H9 (cell line): ENCODE results near the gene MTARC2. TPM values are rescaled to one million over a fixed set of nuclear protein-coding genes. Genes with fewer than 3 reads are reported as not detected.

Source experiments
- DNase-seq: peaks from one replicate; pipeline ENCODE4 v3.0.0-alpha.2; 2017
- H2AFZ ChIP-seq: one replicate; pipeline ENCODE4 v1.6.1; 2013; ENCODE audit warnings: mild to moderate bottlenecking, low read length, control low read depth, moderate library complexity
- H2AK5ac ChIP-seq: 2 replicates; pipeline ENCODE4 v1.6.1; 2013; ENCODE audit warnings: low read length, control low read depth, mixed read lengths; ENCODE audit not compliant: insufficient read length
- H2BK120ac ChIP-seq: one replicate; pipeline ENCODE4 v1.6.1; 2013; ENCODE audit warnings: low read depth, mild to moderate bottlenecking, low read length, control low read depth, inconsistent platforms; ENCODE audit not compliant: poor library complexity, severe bottlenecking
- H2BK12ac ChIP-seq: 2 replicates; pipeline ENCODE4 v1.6.1; 2013; ENCODE audit warnings: low read length, control low read depth, mixed read lengths, low read depth; ENCODE audit not compliant: insufficient read length
- H2BK15ac ChIP-seq: 2 replicates; pipeline ENCODE4 v1.6.1; 2013; ENCODE audit warnings: low read depth, low read length, control low read depth
- H2BK20ac ChIP-seq: one replicate; pipeline ENCODE4 v1.6.1; 2013; ENCODE audit warnings: low read depth, mild to moderate bottlenecking, low read length, control low read depth, inconsistent platforms; ENCODE audit not compliant: poor library complexity, severe bottlenecking
- H2BK5ac ChIP-seq: 2 replicates; pipeline ENCODE4 v1.6.1; 2013; ENCODE audit warnings: low read length, control low read depth, mixed read lengths; ENCODE audit not compliant: insufficient read length
- H3K14ac ChIP-seq: 2 replicates; pipeline ENCODE4 v1.6.1; 2013; ENCODE audit warnings: low read length, control low read depth; ENCODE audit not compliant: insufficient read depth
- H3K18ac ChIP-seq: 2 replicates; pipeline ENCODE4 v1.6.1; 2013; ENCODE audit warnings: low read depth, mild to moderate bottlenecking, mixed read lengths, low read length, control low read depth; ENCODE audit not compliant: insufficient read length
- H3K23ac ChIP-seq: 2 replicates; pipeline ENCODE4 v1.6.1; 2013; ENCODE audit warnings: low read length, control low read depth, mixed read lengths, low read depth; ENCODE audit not compliant: insufficient read length
- H3K23me2 ChIP-seq: 2 replicates; pipeline ENCODE4 v1.6.1; 2013; ENCODE audit warnings: low read depth, mild to moderate bottlenecking, mixed read lengths, low read length, control low read depth; ENCODE audit not compliant: insufficient read length, poor library complexity, severe bottlenecking
- H3K27ac ChIP-seq: 2 replicates; pipeline ENCODE4 v1.5.1; 2013; ENCODE audit warnings: low read length, control low read depth, mixed read lengths, low read depth; ENCODE audit not compliant: insufficient read length
- H3K27me3 ChIP-seq: 2 replicates; pipeline ENCODE4 v1.6.1; 2013; ENCODE audit warnings: low read length, control low read depth, inconsistent platforms; ENCODE audit not compliant: insufficient read depth
- H3K4ac ChIP-seq: 2 replicates; pipeline ENCODE4 v1.6.1; 2013; ENCODE audit warnings: low read depth, mild to moderate bottlenecking, control low read depth, inconsistent platforms, low read length, moderate library complexity
- H3K4me1 ChIP-seq: 2 replicates; pipeline ENCODE4 v1.6.1; 2013; ENCODE audit warnings: low read length, control low read depth, inconsistent platforms; ENCODE audit not compliant: insufficient read depth
- H3K4me2 ChIP-seq: 2 replicates; pipeline ENCODE4 v1.6.1; 2013; ENCODE audit warnings: low read length, control low read depth, mixed read lengths; ENCODE audit not compliant: insufficient read length, insufficient read depth
- H3K56ac ChIP-seq: 2 replicates; pipeline ENCODE4 v1.6.1; 2013; ENCODE audit warnings: low read depth, mild to moderate bottlenecking, mixed read lengths, low read length, control low read depth; ENCODE audit not compliant: insufficient read length
- H3K79me1 ChIP-seq: 2 replicates; pipeline ENCODE4 v1.6.1; 2013; ENCODE audit warnings: low read depth, mild to moderate bottlenecking, moderate library complexity, low read length, control low read depth, inconsistent platforms; ENCODE audit not compliant: insufficient read depth, poor library complexity, severe bottlenecking
- H3K79me2 ChIP-seq: 2 replicates; pipeline ENCODE4 v1.6.1; 2013; ENCODE audit warnings: low read length, control low read depth, inconsistent platforms; ENCODE audit not compliant: insufficient read depth
- H3K9ac ChIP-seq: 2 replicates; pipeline ENCODE4 v1.6.1; 2013; ENCODE audit warnings: low read length, control low read depth, mixed read lengths; ENCODE audit not compliant: insufficient read length; ENCODE audit errors: extremely low read depth
- H3K9me3 ChIP-seq: one replicate; pipeline ENCODE4 v1.6.1; 2013; ENCODE audit warnings: low read depth, low read length, inconsistent platforms; ENCODE audit not compliant: control insufficient read depth
- H3T11ph ChIP-seq: one replicate; pipeline ENCODE4 v1.6.1; 2013; ENCODE audit warnings: mild to moderate bottlenecking, low read length, control low read depth, inconsistent platforms
- H4K20me1 ChIP-seq: one replicate; pipeline ENCODE4 v1.6.1; 2013; ENCODE audit not compliant: control insufficient read depth, insufficient read length, insufficient read depth
- H4K5ac ChIP-seq: 2 replicates; pipeline ENCODE4 v1.6.1; 2013; ENCODE audit warnings: low read depth, mild to moderate bottlenecking, mixed read lengths, low read length, control low read depth; ENCODE audit not compliant: insufficient read length
- H4K8ac ChIP-seq: replicated peaks from 2 replicates; pipeline ENCODE4 v1.6.1; 2013; ENCODE audit warnings: low read length, control low read depth, mixed read lengths, low read depth; ENCODE audit not compliant: insufficient read length
- H4K91ac ChIP-seq: 2 replicates; pipeline ENCODE4 v1.6.1; 2013; ENCODE audit warnings: low read depth, mild to moderate bottlenecking, moderate library complexity, mixed read lengths, low read length, control low read depth; ENCODE audit not compliant: insufficient read length
- H3K27ac Mint-ChIP-seq, 3 experiments: 2 replicates in 2 of 3; 3 replicates in 1 of 3; pipeline ENCODE4 v1.8.0; 2020 to 2021; ENCODE audit warnings: mixed read lengths in 3 of 3, mild to moderate bottlenecking in 1 of 3, moderate library complexity in 1 of 3
- H3K27me3 Mint-ChIP-seq: 2 replicates; pipeline ENCODE4 v1.8.0; 2021; ENCODE audit warnings: low read depth, mild to moderate bottlenecking, moderate library complexity, mixed read lengths
- H3K36me3 Mint-ChIP-seq, 3 experiments: 2 replicates in 2 of 3; 3 replicates in 1 of 3; pipeline ENCODE4 v1.8.0; 2020 to 2021; ENCODE audit warnings: low read depth in 3 of 3, mixed read lengths in 3 of 3; ENCODE audit not compliant: insufficient read depth in 1 of 3
- H3K4me1 Mint-ChIP-seq, 2 experiments: 2 replicates each; pipeline ENCODE4 v1.8.0; 2020; ENCODE audit warnings: mixed read lengths in 2 of 2
- H3K4me3 Mint-ChIP-seq, 2 experiments: 2 replicates in 1 of 2; 3 replicates in 1 of 2; pipeline ENCODE4 v1.8.0; 2020 to 2021; ENCODE audit warnings: mild to moderate bottlenecking in 2 of 2, mixed read lengths in 2 of 2, moderate library complexity in 1 of 2
- H3K9me3 Mint-ChIP-seq, 2 experiments: 2 replicates in 1 of 2; 3 replicates in 1 of 2; pipeline ENCODE4 v1.8.0; 2020; ENCODE audit warnings: mild to moderate bottlenecking in 2 of 2, mixed read lengths in 2 of 2, moderate library complexity in 1 of 2
- WGBS: extraction: QIAGEN DNeasy Blood & Tissue Kit; methylation state at CpG from one replicate; pipeline ENCODE4 v1.1.7; 2013; ENCODE audit warnings: missing lambda C conversion rate, low lambda C conversion rate, mixed read lengths; ENCODE audit not compliant: insufficient read length; ENCODE audit errors: extremely low coverage; 5-methylcytosine and 5-hydroxymethylcytosine counted together
- total RNA-seq: library from RNA; stranded (reverse); gene quantifications from 2 replicates; pipeline ENCODE4 v1.2.1, GENCODE V29; 2021
- TF ChIP-seq, protein P1 (sequence below): fragments of 200-600 bp; sonication (generic); conservative IDR thresholded peaks from 3 replicates; pipeline ENCODE4 v1.8.0; 2021; ENCODE audit warnings: antibody characterized with exemption, mild to moderate bottlenecking

The MTARC2 gene
- total RNA-seq, 1 experiment from 2014 or later = 7.7 TPM

- H3K4me1 ChIP-seq = no peaks in the 10 kb centered on the region
- no peak overlapping the region for H3K4me2 ChIP-seq
- H3K4me1 Mint-ChIP-seq = peaks cover 17 to 18% of the 10 kb centered on the region in 2 experiments; a peak in 3 of 4 replicates
- H3K18ac ChIP-seq = no peak overlapping the region
- H4K91ac ChIP-seq = no peak overlapping the region
- no peak overlapping the region for H3T11ph ChIP-seq
- 0 out of 2 replicates have a peak, but pooled peaks cover 2% of the 10 kb centered on the region for H3K27me3 Mint-ChIP-seq
- no peak overlapping the region for H3K9ac ChIP-seq
- H3K9me3 Mint-ChIP-seq = no peaks in the 10 kb centered on the region
- H2BK5ac ChIP-seq = no peak overlapping the region
- H3K36me3 Mint-ChIP-seq = no peaks in the 10 kb centered on the region; a peak in 2 of 7 replicates
- no peaks in the 10 kb centered on the region for H3K9me3 ChIP-seq
- H3K23me2 ChIP-seq = no peaks in the 10 kb centered on the region
- peak; percentile 83 for DNase-seq
- H3K79me2 ChIP-seq = no peaks in the 10 kb centered on the region
- H3K56ac ChIP-seq = no peak overlapping the region
- no peak overlapping the region for H2AFZ ChIP-seq
- TF ChIP-seq, protein P1, sequence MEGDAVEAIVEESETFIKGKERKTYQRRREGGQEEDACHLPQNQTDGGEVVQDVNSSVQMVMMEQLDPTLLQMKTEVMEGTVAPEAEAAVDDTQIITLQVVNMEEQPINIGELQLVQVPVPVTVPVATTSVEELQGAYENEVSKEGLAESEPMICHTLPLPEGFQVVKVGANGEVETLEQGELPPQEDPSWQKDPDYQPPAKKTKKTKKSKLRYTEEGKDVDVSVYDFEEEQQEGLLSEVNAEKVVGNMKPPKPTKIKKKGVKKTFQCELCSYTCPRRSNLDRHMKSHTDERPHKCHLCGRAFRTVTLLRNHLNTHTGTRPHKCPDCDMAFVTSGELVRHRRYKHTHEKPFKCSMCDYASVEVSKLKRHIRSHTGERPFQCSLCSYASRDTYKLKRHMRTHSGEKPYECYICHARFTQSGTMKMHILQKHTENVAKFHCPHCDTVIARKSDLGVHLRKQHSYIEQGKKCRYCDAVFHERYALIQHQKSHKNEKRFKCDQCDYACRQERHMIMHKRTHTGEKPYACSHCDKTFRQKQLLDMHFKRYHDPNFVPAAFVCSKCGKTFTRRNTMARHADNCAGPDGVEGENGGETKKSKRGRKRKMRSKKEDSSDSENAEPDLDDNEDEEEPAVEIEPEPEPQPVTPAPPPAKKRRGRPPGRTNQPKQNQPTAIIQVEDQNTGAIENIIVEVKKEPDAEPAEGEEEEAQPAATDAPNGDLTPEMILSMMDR = peak; percentile 98
- WGBS = no CpG with 5 or more reads among the region's 19 CpGs
- no peaks in the 10 kb centered on the region for H3K27me3 ChIP-seq
- no peak overlapping the region for H2BK120ac ChIP-seq
- no peak overlapping the region for H4K8ac ChIP-seq
- no peaks in the 10 kb centered on the region for H4K20me1 ChIP-seq
- H3K4me3 Mint-ChIP-seq = no peak overlapping the region
- H2AK5ac ChIP-seq = no peak overlapping the region
- H2BK12ac ChIP-seq = no peak overlapping the region
- no peak overlapping the region for H3K4ac ChIP-seq
- H3K14ac ChIP-seq = no peak overlapping the region
- no peak overlapping the region for H2BK15ac ChIP-seq
- H4K5ac ChIP-seq = no peak overlapping the region
- no peak overlapping the region for H3K27ac Mint-ChIP-seq
- H3K27ac ChIP-seq = no peak overlapping the region
- H2BK20ac ChIP-seq = no peak overlapping the region
- H3K79me1 ChIP-seq = no peaks in the 10 kb centered on the region
- H3K23ac ChIP-seq = no peak overlapping the region
Observed at GRCh38 chr1:220776720-220777326, 28.7 kb downstream of the MTARC2 start.
